Stimulated activated CD8-positive, alpha-beta memory T cell treated with anti-CD3 and anti-CD28 coated beads, Interleukin-12 subunit alpha, Interleukin-12 subunit beta, amount 100 ng/mL, for 4 hours (primary cell): ENCODE results near the gene SUPT20H.

Experiments
- DNase-seq: peaks from one replicate; pipeline ENCODE4 v3.0.0-alpha.2; 2020; ENCODE audit warnings: low read depth

The SUPT20H gene

GRCh38 chr13:37058910-37059847 lies at the start of gene SUPT20H:
SUPT20H (minus strand) TSS chr13:37059688; CDS start chr13:37051490, 8,198 bp downstream.
- peak; percentile 93 for DNase-seq

GRCh38 chr13:37109051-37109678 lies 49.7 kb upstream of the SUPT20H start:
- no peak for DNase-seq

GRCh38 chr13:37107868-37108267 lies 48.4 kb upstream of the SUPT20H start:
- DNase-seq, result no peak

- DNase-seq, result no peak
Observed at GRCh38 chr13:37107456-37107855, 48.0 kb upstream of the SUPT20H start.

- no peak for DNase-seq
Observed at GRCh38 chr13:37106642-37107041, 47.2 kb upstream of the SUPT20H start.

GRCh38 chr13:37105251-37105714 lies 45.8 kb upstream of the SUPT20H start, which contains the start of gene CSNK1A1L:
CSNK1A1L (minus strand) TSS chr13:37105664; CDS start chr13:37105256, 408 bp downstream.
- no peak for DNase-seq

- DNase-seq, result no peak
Observed at GRCh38 chr13:37102896-37103295, 43.4 kb upstream of the SUPT20H start.

- no peak for DNase-seq
Observed at GRCh38 chr13:37101201-37101600, 41.7 kb upstream of the SUPT20H start.

- DNase-seq, result no peak
Observed at GRCh38 chr13:37100731-37101130, 41.2 kb upstream of the SUPT20H start.

- DNase-seq, result no peak
Observed at GRCh38 chr13:37097076-37097475, 37.6 kb upstream of the SUPT20H start.

- no peak for DNase-seq
Observed at GRCh38 chr13:37094840-37095239, 35.4 kb upstream of the SUPT20H start.

GRCh38 chr13:37094099-37094498 lies 34.6 kb upstream of the SUPT20H start:
- DNase-seq, result no peak

GRCh38 chr13:37091835-37092234 lies 32.3 kb upstream of the SUPT20H start:
- no peak for DNase-seq

- no peak for DNase-seq
Observed at GRCh38 chr13:37090912-37091311, 31.4 kb upstream of the SUPT20H start.

GRCh38 chr13:37089495-37089894 lies 30.0 kb upstream of the SUPT20H start:
- DNase-seq, result no peak

GRCh38 chr13:37087486-37087885 lies 28.0 kb upstream of the SUPT20H start:
- DNase-seq, result no peak

- no peak for DNase-seq
Observed at GRCh38 chr13:37085606-37086005, 26.1 kb upstream of the SUPT20H start.

- DNase-seq, result no peak
Observed at GRCh38 chr13:37076818-37077217, 17.3 kb upstream of the SUPT20H start.

GRCh38 chr13:37075164-37075563 lies 15.7 kb upstream of the SUPT20H start:
- DNase-seq, result no peak

GRCh38 chr13:37074703-37075102 lies 15.2 kb upstream of the SUPT20H start:
- no peak for DNase-seq

GRCh38 chr13:37072024-37072423 lies 12.5 kb upstream of the SUPT20H start:
- DNase-seq, result no peak

GRCh38 chr13:37070956-37071355 lies 11.5 kb upstream of the SUPT20H start:
- DNase-seq, result no peak

- no peak for DNase-seq
Observed at GRCh38 chr13:37070145-37070695, 10.7 kb upstream of the SUPT20H start.
